NCI-H2107 treated with DMSO at 0.1 percent for 48 hours (cell line): ENCODE results near the gene ACYP2.

Source experiments
- DNase-seq: peaks from one replicate; lab custom pipeline; 2025; ENCODE audit not compliant: unreplicated experiment; lab: John Stamatoyannopoulos, UW

ACYP2 gene

GRCh38 chr2:54149638-54150441 lies 34.4 kb downstream of the ACYP2 start:
- DNase-seq: no peak

- DNase-seq: no peak
These were observed 42.9 kb downstream of the ACYP2 start for GRCh38 chr2:54158311-54158710.

- no peak for DNase-seq
These were observed 46.4 kb downstream of the ACYP2 start for GRCh38 chr2:54161660-54162424.

- no peak for DNase-seq
These were observed 48.7 kb downstream of the ACYP2 start for GRCh38 chr2:54164106-54164505.

- DNase-seq: no peak
These were observed 50.8 kb downstream of the ACYP2 start for GRCh38 chr2:54166121-54166773.

GRCh38 chr2:54176577-54176976 lies 61.2 kb downstream of the ACYP2 start:
- DNase-seq: peak; percentile 34

GRCh38 chr2:54183281-54183680 lies 67.9 kb downstream of the ACYP2 start:
- no peak for DNase-seq

- no peak for DNase-seq
These were observed 68.6 kb downstream of the ACYP2 start for GRCh38 chr2:54183972-54184371.

- no peak for DNase-seq
These were observed 69.7 kb downstream of the ACYP2 start for GRCh38 chr2:54185105-54185504.

- DNase-seq: no peak
These were observed 71.9 kb downstream of the ACYP2 start for GRCh38 chr2:54187331-54187730.

GRCh38 chr2:54189539-54189938 lies 74.1 kb downstream of the ACYP2 start:
- DNase-seq: no peak

GRCh38 chr2:54191361-54192135 lies 76.1 kb downstream of the ACYP2 start:
- DNase-seq: no peak

- no peak for DNase-seq
These were observed 79.6 kb downstream of the ACYP2 start for GRCh38 chr2:54194761-54195750.

GRCh38 chr2:54196646-54197045 lies 81.2 kb downstream of the ACYP2 start:
- DNase-seq: no peak

- DNase-seq: no peak
These were observed 89.1 kb downstream of the ACYP2 start for GRCh38 chr2:54204476-54204875.

GRCh38 chr2:54206596-54206995 lies 91.2 kb downstream of the ACYP2 start:
- peak; percentile 40 for DNase-seq

- no peak for DNase-seq
These were observed 92.3 kb downstream of the ACYP2 start for GRCh38 chr2:54207666-54208195.

GRCh38 chr2:54208364-54209240 lies 93.2 kb downstream of the ACYP2 start:
- no peak for DNase-seq

- no peak for DNase-seq
These were observed 94.0 kb downstream of the ACYP2 start for GRCh38 chr2:54209379-54209778.
